ENCODE measurements around the gene ZNF521.

Gene ZNF521

DNA sequence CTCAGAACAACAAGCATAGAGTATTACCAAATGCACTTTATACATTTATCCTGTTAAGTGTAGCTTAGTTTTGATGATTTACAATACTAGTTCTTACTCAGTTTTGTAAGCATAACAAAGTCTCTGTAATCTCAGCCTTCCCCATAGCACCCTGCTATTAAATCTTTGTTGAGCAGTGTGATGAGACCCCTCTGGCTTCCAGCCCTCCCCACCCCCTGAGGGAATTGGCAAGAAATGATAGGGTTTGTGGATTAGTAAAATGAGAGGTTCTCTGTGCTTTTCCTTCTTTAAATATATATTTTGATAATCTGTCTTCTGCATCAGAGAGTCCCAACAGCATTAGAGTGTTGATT lies 37.2 kb downstream of the ZNF521 start:
- DNase-seq = no peak
- Histone ChIP-seq H3K4me1 (no peaks in the 10 kb centered on the region), H3K4me3 (ENCODE audit: low read depth, low read length) (no peak overlapping the region), H3K9me3 (no peaks in the 10 kb centered on the region), H3K36me3 (no peaks in the 10 kb centered on the region), H3K27me3 (no peaks in the 10 kb centered on the region)
- TF ChIP-seq, protein P1, sequence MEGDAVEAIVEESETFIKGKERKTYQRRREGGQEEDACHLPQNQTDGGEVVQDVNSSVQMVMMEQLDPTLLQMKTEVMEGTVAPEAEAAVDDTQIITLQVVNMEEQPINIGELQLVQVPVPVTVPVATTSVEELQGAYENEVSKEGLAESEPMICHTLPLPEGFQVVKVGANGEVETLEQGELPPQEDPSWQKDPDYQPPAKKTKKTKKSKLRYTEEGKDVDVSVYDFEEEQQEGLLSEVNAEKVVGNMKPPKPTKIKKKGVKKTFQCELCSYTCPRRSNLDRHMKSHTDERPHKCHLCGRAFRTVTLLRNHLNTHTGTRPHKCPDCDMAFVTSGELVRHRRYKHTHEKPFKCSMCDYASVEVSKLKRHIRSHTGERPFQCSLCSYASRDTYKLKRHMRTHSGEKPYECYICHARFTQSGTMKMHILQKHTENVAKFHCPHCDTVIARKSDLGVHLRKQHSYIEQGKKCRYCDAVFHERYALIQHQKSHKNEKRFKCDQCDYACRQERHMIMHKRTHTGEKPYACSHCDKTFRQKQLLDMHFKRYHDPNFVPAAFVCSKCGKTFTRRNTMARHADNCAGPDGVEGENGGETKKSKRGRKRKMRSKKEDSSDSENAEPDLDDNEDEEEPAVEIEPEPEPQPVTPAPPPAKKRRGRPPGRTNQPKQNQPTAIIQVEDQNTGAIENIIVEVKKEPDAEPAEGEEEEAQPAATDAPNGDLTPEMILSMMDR (IDR thresholded peaks at IDR 0.05; ENCODE audit: low read depth, low read length) = no peak

DNA sequence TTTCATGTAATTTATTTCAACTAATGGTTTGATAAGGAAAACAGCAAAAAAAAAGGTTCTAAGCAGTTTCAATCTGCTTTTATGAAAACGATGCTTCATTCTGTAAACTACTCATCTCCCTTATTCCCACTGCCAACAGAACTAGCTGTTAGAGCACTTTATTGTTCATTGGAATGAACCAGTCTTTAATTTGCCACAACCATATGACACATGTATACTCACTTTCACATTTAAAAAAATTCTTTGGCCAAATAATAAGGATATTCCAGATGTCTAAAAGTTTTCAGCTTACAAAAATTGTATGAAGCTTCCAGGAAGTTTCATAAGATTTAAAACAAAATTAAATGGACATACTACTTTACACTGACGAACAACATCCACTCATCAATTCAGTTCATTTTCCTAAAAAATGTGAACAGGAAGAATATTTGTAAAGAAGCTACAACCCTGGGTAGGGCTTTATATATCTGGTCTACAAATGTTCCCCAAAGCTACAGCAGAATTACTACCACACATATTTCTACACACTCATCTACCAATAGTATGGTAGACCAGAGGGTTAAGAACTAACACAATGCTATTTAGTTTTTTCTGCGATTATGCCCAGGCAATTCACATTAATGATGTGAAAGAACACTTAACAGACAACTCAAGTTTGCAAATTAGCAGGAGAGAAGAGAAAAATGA lies 37.7 kb downstream of the ZNF521 start:
- no peak for DNase-seq
- TF ChIP-seq, protein P1 (IDR thresholded peaks at IDR 0.05; ENCODE audit: low read depth, low read length) = no peak

DNA sequence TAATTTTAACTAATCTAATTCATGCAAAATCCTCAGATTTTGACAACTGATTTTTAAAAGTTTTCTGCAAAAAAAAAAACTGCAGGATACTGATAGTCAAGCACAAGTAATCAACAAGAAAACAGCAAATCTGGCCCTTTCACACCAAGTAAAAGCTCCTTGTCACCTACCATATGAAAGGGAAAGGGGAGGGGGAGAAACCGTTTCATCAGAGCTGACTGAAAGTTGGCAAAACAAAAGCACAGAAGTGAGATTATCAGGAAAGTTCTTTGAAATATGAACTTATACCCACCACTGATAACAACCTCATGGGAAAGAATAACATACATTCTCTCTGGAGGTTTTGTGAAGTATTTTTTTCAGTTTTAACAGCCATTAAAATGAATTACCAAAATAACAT lies 38.7 kb downstream of the ZNF521 start:
- Histone ChIP-seq H3K36me3 (no peaks in the 10 kb centered on the region), H3K4me1 (no peaks in the 10 kb centered on the region), H3K4me3 (ENCODE audit: low read depth, low read length) (no peak overlapping the region), H3K27me3 (no peaks in the 10 kb centered on the region), H3K9me3 (no peaks in the 10 kb centered on the region)
- DNase-seq = no peak
- TF ChIP-seq, protein P1 (IDR thresholded peaks at IDR 0.05; ENCODE audit: low read depth, low read length) = no peak

More for the DNA sequence above, 37.7 kb downstream of the ZNF521 start:
- Histone ChIP-seq H3K36me3 (no peaks in the 10 kb centered on the region), H3K4me1 (no peaks in the 10 kb centered on the region), H3K4me3 (ENCODE audit: low read depth, low read length) (no peak overlapping the region), H3K9me3 (no peaks in the 10 kb centered on the region), H3K27me3 (no peaks in the 10 kb centered on the region)

DNA sequence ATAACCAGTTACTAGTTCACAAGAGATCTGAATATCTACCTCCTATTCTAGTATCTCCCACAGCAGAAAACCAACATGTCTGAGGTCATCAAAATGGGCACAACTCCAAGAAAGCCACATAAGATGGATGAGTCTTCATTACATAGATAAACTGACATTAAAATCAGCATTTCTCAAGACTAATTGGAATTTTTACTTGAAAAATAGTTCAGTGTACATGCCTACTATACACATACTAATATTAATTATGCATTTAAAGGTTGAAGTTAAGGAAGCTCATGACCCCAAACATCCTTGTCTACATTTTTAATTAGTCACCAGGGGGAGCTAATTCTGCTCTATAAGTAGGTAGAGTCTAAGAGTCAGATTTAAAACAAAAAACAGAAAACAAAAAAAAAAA lies 41.9 kb downstream of the ZNF521 start:
- no peaks in the 10 kb centered on the region for H3K36me3 ChIP-seq
- H3K4me3 ChIP-seq (ENCODE audit: low read depth, low read length) = no peak overlapping the region
- TF ChIP-seq, protein P1 (IDR thresholded peaks at IDR 0.05; ENCODE audit: low read depth, low read length) = no peak
- H3K27me3 ChIP-seq = no peaks in the 10 kb centered on the region
- DNase-seq = no peak
- H3K9me3 ChIP-seq = no peaks in the 10 kb centered on the region
- H3K4me1 ChIP-seq = no peaks in the 10 kb centered on the region

DNA sequence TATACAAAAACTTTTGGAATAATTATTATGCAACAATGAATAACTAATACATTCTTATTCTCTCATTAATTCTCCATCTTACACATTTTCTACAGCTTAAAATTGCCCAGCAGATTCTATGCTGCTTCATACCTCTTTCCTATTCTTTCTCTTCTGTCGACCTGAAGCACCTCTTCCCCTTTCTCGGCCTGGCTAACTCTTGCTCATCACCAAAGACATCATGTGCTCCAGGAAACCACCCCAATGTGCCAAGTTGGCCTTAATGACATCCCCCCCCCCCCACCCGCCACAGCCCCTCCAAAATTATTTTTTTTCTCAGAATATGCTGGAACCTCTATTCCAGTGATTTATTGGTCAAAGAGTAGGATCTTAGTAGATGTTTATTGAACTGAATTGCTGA lies 43.6 kb downstream of the ZNF521 start:
- no peaks in the 10 kb centered on the region for H3K9me3 ChIP-seq
- no peaks in the 10 kb centered on the region for H3K27me3 ChIP-seq
- no peaks in the 10 kb centered on the region for H3K36me3 ChIP-seq
- no peaks in the 10 kb centered on the region for H3K4me1 ChIP-seq
- no peak for DNase-seq
- TF ChIP-seq, protein P1 (IDR thresholded peaks at IDR 0.05; ENCODE audit: low read depth, low read length) = no peak
- no peak overlapping the region for H3K4me3 ChIP-seq (ENCODE audit: low read depth, low read length)

DNA sequence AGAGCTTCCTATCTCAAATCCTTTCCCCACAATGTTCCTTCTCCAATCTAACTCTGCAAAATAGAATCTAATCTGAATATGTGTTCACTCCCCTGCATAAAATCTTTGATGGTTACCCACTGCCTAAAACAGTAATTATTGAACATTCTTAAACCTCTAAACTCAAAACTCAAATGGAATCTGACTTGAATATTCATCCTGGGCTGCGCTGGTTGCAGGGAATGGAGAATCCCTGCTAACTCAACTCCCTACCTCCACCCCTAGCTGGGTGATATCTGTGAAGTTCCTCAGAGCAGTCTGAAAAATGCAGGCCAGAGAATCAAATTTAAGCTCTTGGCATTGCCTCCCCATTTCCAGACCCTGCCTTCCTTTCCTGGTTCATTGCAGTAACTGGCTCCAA lies 44.8 kb downstream of the ZNF521 start:
- TF ChIP-seq, protein P1 (IDR thresholded peaks at IDR 0.05; ENCODE audit: low read depth, low read length) = no peak
- DNase-seq = no peak
- Histone ChIP-seq H3K27me3 (no peaks in the 10 kb centered on the region), H3K4me3 (ENCODE audit: low read depth, low read length) (no peak overlapping the region), H3K9me3 (no peaks in the 10 kb centered on the region), H3K4me1 (no peaks in the 10 kb centered on the region), H3K36me3 (no peaks in the 10 kb centered on the region)

Data from BE2C (cell line).